Mucosa of rectum (tissue), 2 donors: ENCODE data around the gene PDE6B.
"Not testable (repeated sequence)": the region's sequence is repeated elsewhere in the genome, so short reads cannot be mapped to it uniquely, and the experiment has no call there.

Experiments
- H3K27ac ChIP-seq, 2 donors: one replicate each; pipeline ENCODE4 v1.7.0; 2013; ENCODE audit warnings: inconsistent platforms in 2 of 2, low read depth in 2 of 2, low read length in 2 of 2
- H3K27me3 ChIP-seq, 2 donors: one replicate each; pipeline ENCODE4 v1.7.0; 2013; ENCODE audit warnings: low read length in 2 of 2; ENCODE audit not compliant: control insufficient read depth in 2 of 2, insufficient read depth in 2 of 2
- H3K36me3 ChIP-seq, 2 donors: one replicate each; pipeline ENCODE4 v1.7.0; 2013; ENCODE audit warnings: low read length in 2 of 2; ENCODE audit not compliant: control insufficient read depth in 2 of 2, insufficient read depth in 2 of 2
- H3K4me1 ChIP-seq, 2 donors: one replicate each; pipeline ENCODE4 v1.7.0; 2013; ENCODE audit warnings: low read length in 2 of 2, mild to moderate bottlenecking in 1 of 2; ENCODE audit not compliant: control insufficient read depth in 2 of 2, insufficient read depth in 2 of 2
- H3K4me3 ChIP-seq, 2 donors: one replicate each; pipeline ENCODE4 v1.7.0; 2013; ENCODE audit warnings: low read length in 2 of 2
- H3K9ac ChIP-seq, 2 donors: one replicate each; pipeline ENCODE4 v1.7.0; 2013; ENCODE audit warnings: low read length in 2 of 2, low read depth in 1 of 2, mild to moderate bottlenecking in 1 of 2
- H3K9me3 ChIP-seq, 2 donors: one replicate each; pipeline ENCODE4 v1.7.0; 2013; ENCODE audit warnings: low read length in 2 of 2; ENCODE audit not compliant: control insufficient read depth in 2 of 2
- donor health status: healthy.
- donor health status: Normal muscosa, but diverticular disease.

PDE6B gene

GRCh38 chr4:636628-637159 lies 11.3 kb downstream of the PDE6B start:
- no peaks in the 10 kb centered on the region for H3K27me3 ChIP-seq
- H3K9me3 ChIP-seq: no peaks in the 10 kb centered on the region
- H3K36me3 ChIP-seq: no peaks in the 10 kb centered on the region
- no peaks in the 10 kb centered on the region for H3K4me1 ChIP-seq
- no peak overlapping the region for H3K9ac ChIP-seq
- no peak overlapping the region for H3K4me3 ChIP-seq
- no peak overlapping the region for H3K27ac ChIP-seq

GRCh38 chr4:637536-638280 lies 12.3 kb downstream of the PDE6B start:
- Histone ChIP-seq H3K4me3 (no peak overlapping the region), H3K9me3 (no peaks in the 10 kb centered on the region), H3K27ac (no peak overlapping the region), H3K4me1 (no peaks in the 10 kb centered on the region), H3K9ac (no peak overlapping the region), H3K27me3 (no peaks in the 10 kb centered on the region), H3K36me3 (no peaks in the 10 kb centered on the region)

GRCh38 chr4:642366-642765 lies 17.0 kb downstream of the PDE6B start:
- H3K4me3 ChIP-seq, H3K4me1 ChIP-seq, H3K27me3 ChIP-seq, H3K9me3 ChIP-seq, H3K36me3 ChIP-seq, H3K9ac ChIP-seq, H3K27ac ChIP-seq: not testable (repeated sequence)

GRCh38 chr4:646460-646859 lies 21.1 kb downstream of the PDE6B start:
- no peak overlapping the region for H3K27ac ChIP-seq
- H3K9me3 ChIP-seq: no peaks in the 10 kb centered on the region
- no peaks in the 10 kb centered on the region for H3K36me3 ChIP-seq
- H3K4me3 ChIP-seq: no peak overlapping the region
- peaks cover 3 to 10% of the 10 kb centered on the region in 2 donors for H3K27me3 ChIP-seq
- no peak overlapping the region for H3K9ac ChIP-seq
- H3K4me1 ChIP-seq: no peaks in the 10 kb centered on the region

- H3K27me3 ChIP-seq: peaks cover 3 to 13% of the 10 kb centered on the region in 2 donors
- no peak overlapping the region for H3K9ac ChIP-seq
- no peak overlapping the region for H3K27ac ChIP-seq
Observed at GRCh38 chr4:647481-647880, 22.1 kb downstream of the PDE6B start.

GRCh38 chr4:648579-649292 lies 23.4 kb downstream of the PDE6B start:
- no peak overlapping the region for H3K9ac ChIP-seq
- H3K36me3 ChIP-seq: no peaks in the 10 kb centered on the region
- H3K4me1 ChIP-seq: no peaks in the 10 kb centered on the region
- no peak overlapping the region for H3K27ac ChIP-seq
- H3K27me3 ChIP-seq: peaks cover 3 to 13% of the 10 kb centered on the region in 2 donors
- H3K4me3 ChIP-seq: no peak overlapping the region
- H3K9me3 ChIP-seq: no peaks in the 10 kb centered on the region

More at GRCh38 chr4:647481-647880, 22.1 kb downstream of the PDE6B start:
- Histone ChIP-seq H3K4me3 (no peak overlapping the region), H3K4me1 (no peaks in the 10 kb centered on the region), H3K9me3 (no peaks in the 10 kb centered on the region), H3K36me3 (no peaks in the 10 kb centered on the region)

- no peaks in the 10 kb centered on the region for H3K36me3 ChIP-seq
- H3K27me3 ChIP-seq: peaks cover 3 to 13% of the 10 kb centered on the region in 2 donors
Observed at GRCh38 chr4:649293-649625, 23.9 kb downstream of the PDE6B start.

GRCh38 chr4:649751-650310 lies 24.5 kb downstream of the PDE6B start:
- Histone ChIP-seq H3K4me3 (no peak overlapping the region), H3K4me1 (no peaks in the 10 kb centered on the region), H3K9me3 (no peaks in the 10 kb centered on the region), H3K36me3 (no peaks in the 10 kb centered on the region), H3K9ac (no peak overlapping the region), H3K27ac (no peak overlapping the region), H3K27me3 (peaks cover 3 to 13% of the 10 kb centered on the region in 2 donors)

More at GRCh38 chr4:649293-649625, 23.9 kb downstream of the PDE6B start:
- Histone ChIP-seq H3K9me3 (no peaks in the 10 kb centered on the region), H3K9ac (no peak overlapping the region), H3K4me1 (no peaks in the 10 kb centered on the region), H3K4me3 (no peak overlapping the region), H3K27ac (no peak overlapping the region)

GRCh38 chr4:650461-650860 lies 25.1 kb downstream of the PDE6B start:
- Histone ChIP-seq H3K36me3 (no peaks in the 10 kb centered on the region), H3K27me3 (peaks cover 3 to 13% of the 10 kb centered on the region in 2 donors), H3K4me1 (no peaks in the 10 kb centered on the region), H3K4me3 (no peak overlapping the region), H3K9me3 (no peaks in the 10 kb centered on the region), H3K9ac (no peak overlapping the region), H3K27ac (no peak overlapping the region)
